Transverse colon (tissue), 4 donors: Measurements from ENCODE around the gene PIGS. TPM values are rescaled to one million over a fixed set of nuclear protein-coding genes. Genes with fewer than 3 reads are reported as not detected.

Source experiments
- DNase-seq: peaks from one replicate; pipeline ENCODE4 v3.0.0-alpha.2; 2019
- H3K27ac ChIP-seq, 4 donors: fragments of 200-600 bp; sonication (generic); 2 replicates each; pipeline ENCODE4 v1.5.1; 2016 to 2018; ENCODE audit warnings: inconsistent platforms in 4 of 4
- H3K27me3 ChIP-seq: fragments of 200-600 bp; sonication (generic); 2 replicates; pipeline ENCODE4 v1.5.1; 2017; ENCODE audit warnings: inconsistent platforms
- H3K36me3 ChIP-seq, 4 donors: fragments of 200-600 bp; sonication (generic); 2 replicates each; pipeline ENCODE4 v1.5.1; 2017 to 2019; ENCODE audit warnings: inconsistent platforms in 4 of 4
- H3K4me1 ChIP-seq, 4 donors: fragments of 200-600 bp; sonication (generic); 2 replicates each; pipeline ENCODE4 v1.5.1; 2017 to 2020; ENCODE audit warnings: inconsistent platforms in 4 of 4
- H3K4me3 ChIP-seq, 4 donors: fragments of 200-600 bp; sonication (generic); 1 replicate in 1 of 4; 2 replicates in 3 of 4; pipeline versions ENCODE4 v1.5.1 to v1.6.1; 2017 to 2019; ENCODE audit warnings: inconsistent platforms in 4 of 4
- H3K9me3 ChIP-seq, 2 donors: fragments of 200-600 bp; sonication (generic); 2 replicates each; pipeline ENCODE4 v1.5.1; 2017 to 2019; ENCODE audit warnings: inconsistent platforms in 2 of 2
- CTCF ChIP-seq, 5 experiments: fragments of 200-600 bp in 3 of 5; fragments of 450-650 bp in 2 of 5; sonication (generic) in 3 of 5; IDR thresholded peaks; 1 replicate in 2 of 5; 2 replicates in 3 of 5; pipeline ENCODE4 v1.5.1; 2016 to 2017; ENCODE audit warnings: antibody characterized with exemption in 5 of 5, inconsistent platforms in 3 of 5, mild to moderate bottlenecking in 2 of 5, moderate library complexity in 1 of 5
- EP300 ChIP-seq: sonication (generic); formaldehyde crosslinking; IDR thresholded peaks from one replicate; pipeline ENCODE4 v1.6.1; 2017; ENCODE audit warnings: antibody characterized with exemption, low read depth
- POLR2A ChIP-seq: fragments of 450-650 bp; IDR thresholded peaks from one replicate; pipeline ENCODE4 v1.6.1; 2016; ENCODE audit warnings: antibody characterized with exemption, mild to moderate bottlenecking, moderate library complexity
- POLR2AphosphoS5 ChIP-seq, 3 donors: sonication (generic); formaldehyde crosslinking; IDR thresholded peaks; one replicate each; pipeline ENCODE4 v1.6.1; 2016; ENCODE audit warnings: antibody characterized with exemption in 3 of 3
- WGBS, 2 donors: methylation state at CpG; one replicate each; pipeline ENCODE4 v1.1.5; 2018; ENCODE audit warnings: low coverage in 1 of 2; 5-methylcytosine and 5-hydroxymethylcytosine counted together
- in situ Hi-C, 4 donors: fragments of 200-750 bp; cut with MboI; loops; one replicate each; pipeline versions ENCODE4 v1.15.0 to v1.15.1; 2017; ENCODE audit warnings: low sequenced_read_pairs in 3 of 4, low pct_ligation_motif_present in 1 of 4, low pct_unique_long_range_greater_than_20kb in 1 of 4
- intact Hi-C: fragments of 100-400 bp; cut with DNase I; formaldehyde crosslinking; loops from one replicate; pipeline ENCODE4 v1.15.1; 2023; ENCODE audit warnings: low total_unique reads
- total RNA-seq, 4 donors: library from RNA; depleted of rRNA; stranded (reverse); fragments of >200 nt; gene quantifications; one replicate each; pipeline ENCODE4 v1.1.0, GENCODE V29; 2016

The PIGS gene
- total RNA-seq, 4 donors from 2014 or later: 18.1 to 182 (median 87.6) TPM

- Histone ChIP-seq H3K36me3 (peaks cover 0 to 63% (median 28%) of the 10 kb centered on the region in 4 donors), H3K9me3 (no peaks in the 10 kb centered on the region), H3K27ac (no peak overlapping the region), H3K4me3 (no peak overlapping the region), H3K4me1 (peaks cover 0 to 3% (median 0%) of the 10 kb centered on the region in 4 donors), H3K27me3 (no peaks in the 10 kb centered on the region)
- WGBS, 2 donors: 87% methylated on average over 4 of the region's 4 CpGs; no CpG with 5 or more reads in 1 of the 2 donors
- in situ Hi-C loops (loop anchor here in 2 of 4 donors (10.0 kb wide), 1 partner anchor 121 kb away; no protein-coding TSS in a partner anchor), intact Hi-C loops (no loop called here)
- no peak for DNase-seq
- TF ChIP-seq EP300 (no peak), CTCF (IDR thresholded peaks at IDR 0.05) (no peak), POLR2A (no peak), POLR2AphosphoS5 (IDR thresholded peaks at IDR 0.05) (no peak)
Observed at GRCh38 chr17:28615260-28615940, 44.1 kb upstream of the PIGS start.

GRCh38 chr17:28613931-28614381, 42.6 kb upstream of the PIGS start, which contains the start of gene RSKR:
RSKR (minus strand) TSS chr17:28614185; CDS start chr17:28614161, 24 bp downstream.
- TF ChIP-seq EP300 (no peak), POLR2A (no peak), CTCF (IDR thresholded peaks at IDR 0.05) (no peak), POLR2AphosphoS5 (IDR thresholded peaks at IDR 0.05) (no peak)
- Histone ChIP-seq H3K4me1 (peaks cover 0 to 3% (median 0%) of the 10 kb centered on the region in 4 donors), H3K36me3 (peaks cover 0 to 49% (median 20%) of the 10 kb centered on the region in 4 donors), H3K9me3 (no peaks in the 10 kb centered on the region), H3K27ac (no peak within 1 kb of the TSS), H3K4me3 (no peak within 1 kb of the TSS), H3K27me3 (no peaks in the 10 kb centered on the region)
- in situ Hi-C loops: loop anchor here in 2 of 4 donors (10.0 kb wide), 1 partner anchor 119 kb away; no protein-coding TSS in a partner anchor
- intact Hi-C loops: loop anchor here (5.0 kb wide), 1 partner anchor 122 kb away; no protein-coding TSS in a partner anchor
- no peak for DNase-seq
- 69 to 80% methylated on average over 3 to 5 of the region's 5 CpGs for WGBS, 2 donors

GRCh38 chr17:28612936-28613872, 41.9 kb upstream of the PIGS start:
- DNase-seq: peak; percentile 21
- Histone ChIP-seq H3K27me3 (no peaks in the 10 kb centered on the region), H3K4me3 (no peak overlapping the region), H3K27ac (no peak overlapping the region), H3K36me3 (peaks cover 0 to 41% (median 17%) of the 10 kb centered on the region in 4 donors), H3K4me1 (peaks cover 0 to 3% (median 0%) of the 10 kb centered on the region in 4 donors), H3K9me3 (no peaks in the 10 kb centered on the region)
- peak; percentile 52 to 61 (median 56) for TF ChIP-seq CTCF (IDR thresholded peaks at IDR 0.05)
- TF ChIP-seq POLR2A: no peak
- intact Hi-C loops: loop anchor here (5.0 kb wide), 1 partner anchor 121 kb away; no protein-coding TSS in a partner anchor
- in situ Hi-C loops: loop anchor here in 2 of 4 donors (10.0 kb wide), 1 partner anchor 118 kb away; no protein-coding TSS in a partner anchor
- WGBS, 2 donors: 82% methylated on average over 6 of the region's 6 CpGs; no CpG with 5 or more reads in 1 of the 2 donors
